SH-SY5Y (cell line): Measurements from ENCODE around the gene PAMR1.

Experiments
- GATA2 ChIP-seq: IDR thresholded peaks from 2 replicates; pipeline ENCODE4 v1.6.1; 2011; ENCODE audit warnings: mild to moderate bottlenecking, low read depth, low read length
- GATA3 ChIP-seq: IDR thresholded peaks from 2 replicates; pipeline ENCODE4 v1.6.1; 2011; ENCODE audit warnings: low read depth, mild to moderate bottlenecking, low read length, moderate library complexity

- TF ChIP-seq GATA2: no peak
- no peak for TF ChIP-seq GATA3
Measured at GRCh38 chr11:35419830-35420333, 105.5 kb downstream of the PAMR1 start.
